Omental fat pad (tissue), 4 donors: ENCODE results near the gene DNAH5. TPM values are rescaled to one million over a fixed set of nuclear protein-coding genes. Genes with fewer than 3 reads are reported as not detected.

ENCODE experiments used
- ATAC-seq: fragments of 150-250 bp; one replicate; pipeline ENCODE4 v1.9.1; 2016; ENCODE audit warnings: mild to moderate bottlenecking, moderate library complexity; ENCODE audit not compliant: low FRiP score
- DNase-seq: peaks from one replicate; pipeline ENCODE4 v3.0.0-alpha.2; 2019; ENCODE audit warnings: low spot score
- CTCF ChIP-seq, 3 donors: fragments of 450-650 bp; IDR thresholded peaks; one replicate each; pipeline ENCODE4 v1.5.1; 2016 to 2017; ENCODE audit warnings: antibody characterized with exemption in 3 of 3, mild to moderate bottlenecking in 3 of 3, moderate library complexity in 2 of 3
- total RNA-seq, 4 donors: library from RNA; depleted of rRNA; stranded (reverse); fragments of >200 nt; gene quantifications; one replicate each; pipeline ENCODE4 v1.1.0, GENCODE V29; 2016

The DNAH5 gene
- total RNA-seq, 4 donors from 2014 or later: 0.19 to 0.96 (median 0.46) TPM; not detected in 1

GRCh38 chr5:13972029-13972428, 27.5 kb upstream of the DNAH5 start:
- no peak for ATAC-seq
- no peak for DNase-seq

DNA sequence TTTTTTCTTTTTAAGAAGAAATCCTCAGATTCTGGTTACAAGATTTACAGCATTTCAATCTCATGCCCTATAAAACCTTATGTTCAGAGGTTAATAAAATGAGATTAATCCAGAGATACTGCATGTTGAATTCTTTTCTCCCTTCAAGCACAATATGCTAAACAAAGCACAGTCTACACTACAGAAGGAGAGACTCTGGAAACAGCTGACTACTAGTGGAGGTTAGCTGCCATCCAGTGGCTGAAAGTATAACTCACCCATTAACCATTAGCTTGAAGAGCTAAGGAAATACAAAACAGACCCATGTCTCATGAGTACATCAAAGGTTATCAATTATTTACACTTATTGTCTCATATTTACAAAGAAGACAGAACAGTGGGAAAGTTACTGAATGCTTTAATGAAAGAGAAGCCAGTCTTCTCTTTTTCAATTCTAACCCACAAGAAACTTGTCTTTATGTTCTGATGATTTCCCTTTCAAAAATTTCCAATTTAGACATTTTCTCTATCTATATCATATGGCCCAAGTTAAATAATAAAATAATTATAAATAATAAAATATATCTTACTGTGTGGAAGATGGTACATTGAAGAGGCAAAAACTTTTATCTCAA, 12.7 kb upstream of the DNAH5 start:
- TF ChIP-seq CTCF (IDR thresholded peaks at IDR 0.05): no peak
- ATAC-seq: no peak

More at GRCh38 chr5:13972029-13972428, 27.5 kb upstream of the DNAH5 start:
- TF ChIP-seq CTCF (IDR thresholded peaks at IDR 0.05): no peak

GRCh38 chr5:13956471-13956870, 12.0 kb upstream of the DNAH5 start:
- DNase-seq (no peak), ATAC-seq (no peak)
- TF ChIP-seq CTCF (IDR thresholded peaks at IDR 0.05): no peak

More for the DNA sequence above, 12.7 kb upstream of the DNAH5 start:
- DNase-seq: no peak

DNA sequence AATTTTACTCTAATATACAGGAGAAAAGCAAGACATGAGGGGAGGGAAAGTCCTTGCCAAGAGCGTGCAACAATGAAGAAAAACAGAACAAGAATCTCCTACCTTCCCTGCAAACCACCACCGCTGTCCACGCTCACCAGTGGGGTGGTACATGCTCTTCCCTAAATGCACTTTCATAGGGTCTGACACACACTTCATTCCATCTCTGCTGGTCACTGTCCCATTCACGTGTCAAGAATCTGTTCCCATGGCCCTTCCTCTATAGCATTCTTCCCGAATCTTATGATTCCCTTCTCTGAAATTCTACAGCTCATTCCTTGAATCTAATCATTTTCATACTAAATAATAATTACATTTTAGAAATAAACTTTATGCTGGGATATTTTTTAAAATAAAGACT, 11.4 kb upstream of the DNAH5 start:
- ATAC-seq (no peak), DNase-seq (no peak)
- TF ChIP-seq CTCF (IDR thresholded peaks at IDR 0.05): no peak

GRCh38 chr5:13946111-13946510, 1.6 kb upstream of the DNAH5 start:
- TF ChIP-seq CTCF (IDR thresholded peaks at IDR 0.05): no peak
- DNase-seq: no peak
- ATAC-seq: no peak

GRCh38 chr5:13945271-13945670, 783 bp upstream of the DNAH5 start:
- no peak for TF ChIP-seq CTCF (IDR thresholded peaks at IDR 0.05)
- no peak for ATAC-seq
- DNase-seq: no peak

DNA sequence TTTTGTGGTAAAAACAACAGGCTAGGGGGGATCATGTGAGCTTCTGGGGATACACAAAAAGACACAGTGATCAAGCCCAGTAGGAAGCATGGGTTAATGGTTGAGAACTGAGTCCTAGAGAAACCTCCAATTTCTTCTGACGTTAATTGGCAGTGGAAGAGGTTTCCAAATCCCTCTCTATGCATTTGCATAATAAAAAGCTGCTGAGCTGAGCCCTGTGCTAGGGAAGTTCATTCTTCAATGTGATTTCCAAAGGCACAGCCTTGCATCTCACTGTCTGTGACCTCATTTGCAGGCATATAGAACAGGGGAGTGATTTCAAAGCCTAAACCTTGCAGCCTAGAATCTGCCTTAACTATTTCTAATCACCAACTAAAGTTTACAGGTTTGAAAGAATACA, 812 bp downstream of the DNAH5 start:
- TF ChIP-seq CTCF (IDR thresholded peaks at IDR 0.05): no peak
- no peak for ATAC-seq
- DNase-seq: no peak
